Kidney epithelial cell (primary cell): ENCODE measurements around the gene KISS1R. TPM values are rescaled to one million over a fixed set of nuclear protein-coding genes. Genes with fewer than 3 reads are reported as not detected.

Experiments
- DNase-seq: peaks from one replicate; pipeline ENCODE4 v3.0.0-alpha.2; 2010; ENCODE audit warnings: low read depth
- H3K27me3 ChIP-seq: 2 replicates; pipeline ENCODE4 v1.6.0; 2011; ENCODE audit warnings: low read length; ENCODE audit not compliant: control insufficient read depth, insufficient read depth
- H3K36me3 ChIP-seq: 2 replicates; pipeline ENCODE4 v1.5.1; 2011; ENCODE audit warnings: low read length; ENCODE audit not compliant: control insufficient read depth, insufficient read depth
- H3K4me3 ChIP-seq: 2 replicates; pipeline ENCODE4 v1.5.1; 2011; ENCODE audit warnings: low read depth, mild to moderate bottlenecking, control low read depth, low read length
- CTCF ChIP-seq: IDR thresholded peaks from 2 replicates; pipeline ENCODE4 v1.5.1; 2011; ENCODE audit warnings: mild to moderate bottlenecking, moderate library complexity, low read length, control low read depth, inconsistent platforms; ENCODE audit not compliant: insufficient read depth, poor library complexity, severe bottlenecking
- total RNA-seq: library from RNA; depleted of rRNA; stranded (reverse); fragments of >200 nt; gene quantifications from 2 replicates; pipeline ENCODE4 v1.2.3, GENCODE V29; 2015

Gene KISS1R
- total RNA-seq, 1 donor from 2014 or later, result 0.75 TPM

- no peaks in the 10 kb centered on the region for H3K27me3 ChIP-seq
- DNase-seq, result no peak
- TF ChIP-seq CTCF, result no peak
- no peak overlapping the region for H3K4me3 ChIP-seq
- no peaks in the 10 kb centered on the region for H3K36me3 ChIP-seq
These were observed 44.9 kb downstream of the KISS1R start for GRCh38 chr19:961866-962620.

- TF ChIP-seq CTCF, result no peak
- Histone ChIP-seq H3K27me3 (no peaks in the 10 kb centered on the region), H3K36me3 (no peaks in the 10 kb centered on the region), H3K4me3 (no peak overlapping the region)
- DNase-seq, result no peak
These were observed 45.7 kb downstream of the KISS1R start for GRCh38 chr19:962683-963400.

GRCh38 chr19:963486-963951 lies 46.4 kb downstream of the KISS1R start:
- H3K4me3 ChIP-seq, result no peak overlapping the region
- no peaks in the 10 kb centered on the region for H3K27me3 ChIP-seq
- TF ChIP-seq CTCF, result no peak
- DNase-seq, result no peak
- H3K36me3 ChIP-seq, result no peaks in the 10 kb centered on the region

GRCh38 chr19:964116-964520 lies 47.0 kb downstream of the KISS1R start:
- no peak overlapping the region for H3K4me3 ChIP-seq
- no peak for TF ChIP-seq CTCF
- no peaks in the 10 kb centered on the region for H3K27me3 ChIP-seq
- no peaks in the 10 kb centered on the region for H3K36me3 ChIP-seq
- DNase-seq, result no peak

- no peak overlapping the region for H3K4me3 ChIP-seq
- no peak for DNase-seq
- TF ChIP-seq CTCF, result no peak
- no peaks in the 10 kb centered on the region for H3K27me3 ChIP-seq
- no peaks in the 10 kb centered on the region for H3K36me3 ChIP-seq
These were observed 47.9 kb downstream of the KISS1R start for GRCh38 chr19:964761-965694.
